CD4-positive, alpha-beta T cell (primary cell): ENCODE data around the gene PLEKHG2. TPM values are rescaled to one million over a fixed set of nuclear protein-coding genes. Genes with fewer than 3 reads are reported as not detected.

ENCODE experiments used
- ATAC-seq: fragments of 200-7000 bp; cut with Tn5 transposase; one replicate; pipeline ENCODE4 v1.10.0; 2022; ENCODE audit warnings: mild to moderate bottlenecking; ENCODE audit not compliant: poor library complexity
- CTCF ChIA-PET: fragments of 350-600 bp; sonication (Branson Sonifier 250); formaldehyde crosslinking; loops from one replicate; lab custom pipeline; 2021; ENCODE audit warnings: antibody characterized with exemption, inconsistent platforms; lab: Charles Lee
- POLR2A ChIA-PET: fragments of 350-600 bp; sonication (Branson Sonifier 250); formaldehyde crosslinking; loops from one replicate; lab custom pipeline; 2021; ENCODE audit warnings: antibody characterized with exemption, inconsistent platforms; lab: Charles Lee
- DNase-seq, 14 experiments: peaks; one replicate each; pipeline ENCODE4 v3.0.0-alpha.2; 2013 to 2020; ENCODE audit warnings: mixed read lengths in 2 of 14
- H3K27ac ChIP-seq, 2 donors: one replicate each; pipeline versions ENCODE4 v1.5.1 to v1.7.0; 2013; ENCODE audit warnings: low read length in 2 of 2, low read depth in 1 of 2, mild to moderate bottlenecking in 1 of 2
- H3K27me3 ChIP-seq, 2 experiments: 1 replicate in 1 of 2; 2 replicates in 1 of 2; pipeline versions ENCODE4 v1.6.1 to v1.7.0; 2013; ENCODE audit warnings: low read length in 2 of 2, control low read depth in 1 of 2, mild to moderate bottlenecking in 1 of 2, moderate library complexity in 1 of 2; ENCODE audit not compliant: insufficient read depth in 2 of 2, control insufficient read depth in 1 of 2
- H3K36me3 ChIP-seq: one replicate; pipeline ENCODE4 v1.6.1; 2013; ENCODE audit warnings: low read length, control low read depth; ENCODE audit not compliant: insufficient read depth
- H3K4me1 ChIP-seq: one replicate; pipeline ENCODE4 v1.6.1; 2013; ENCODE audit warnings: low read length, control low read depth; ENCODE audit not compliant: insufficient read depth
- H3K4me3 ChIP-seq: one replicate; pipeline ENCODE4 v1.5.1; 2013; ENCODE audit warnings: mild to moderate bottlenecking, low read length, moderate library complexity
- H3K9me3 ChIP-seq, 2 experiments: 1 replicate in 1 of 2; 2 replicates in 1 of 2; pipeline versions ENCODE4 v1.6.1 to v1.7.0; 2013; ENCODE audit warnings: low read length in 2 of 2, mild to moderate bottlenecking in 2 of 2, control low read depth in 1 of 2, moderate library complexity in 1 of 2; ENCODE audit not compliant: control insufficient read depth in 1 of 2, insufficient read depth in 1 of 2
- H3K27ac Mint-ChIP-seq: one replicate; pipeline ENCODE4 v1.8.0; 2020; ENCODE audit warnings: mixed read lengths
- H3K27me3 Mint-ChIP-seq: one replicate; pipeline ENCODE4 v1.8.0; 2021; ENCODE audit warnings: mixed read lengths
- H3K36me3 Mint-ChIP-seq: one replicate; pipeline ENCODE4 v1.8.0; 2021; ENCODE audit warnings: low read depth, mixed read lengths
- H3K4me1 Mint-ChIP-seq: one replicate; pipeline ENCODE4 v1.8.0; 2021; ENCODE audit warnings: low read depth, mixed read lengths
- H3K4me3 Mint-ChIP-seq: one replicate; pipeline ENCODE4 v1.8.0; 2020; ENCODE audit warnings: mild to moderate bottlenecking, mixed read lengths
- H3K9me3 Mint-ChIP-seq: one replicate; pipeline ENCODE4 v1.8.0; 2020; ENCODE audit warnings: mixed read lengths
- intact Hi-C, 2 experiments: fragments of 100-400 bp; cut with DNase I in 1 of 2; cut with micrococcal nuclease in 1 of 2; formaldehyde crosslinking; loops; one replicate each; pipeline versions ENCODE4 v1.15.1 to v1.9.0; 2023 to 2025; cut with DNase I, micrococcal nuclease
- total RNA-seq, 174 experiments: library from RNA in 2 of 174; stranded (reverse) in 2 of 174; gene quantifications; one replicate each; pipeline ENCODE4 v1.2.3 and lab custom pipeline; 2021 to 2026
- TF ChIP-seq, protein P1 (sequence below): fragments of 200-600 bp; IDR thresholded peaks from one replicate; pipeline ENCODE4 v1.8.0; 2022; ENCODE audit warnings: antibody characterized with exemption, mild to moderate bottlenecking

Gene PLEKHG2
- total RNA-seq, 2 experiments from 2014 or later = 80.6 to 81.4 TPM

DNA sequence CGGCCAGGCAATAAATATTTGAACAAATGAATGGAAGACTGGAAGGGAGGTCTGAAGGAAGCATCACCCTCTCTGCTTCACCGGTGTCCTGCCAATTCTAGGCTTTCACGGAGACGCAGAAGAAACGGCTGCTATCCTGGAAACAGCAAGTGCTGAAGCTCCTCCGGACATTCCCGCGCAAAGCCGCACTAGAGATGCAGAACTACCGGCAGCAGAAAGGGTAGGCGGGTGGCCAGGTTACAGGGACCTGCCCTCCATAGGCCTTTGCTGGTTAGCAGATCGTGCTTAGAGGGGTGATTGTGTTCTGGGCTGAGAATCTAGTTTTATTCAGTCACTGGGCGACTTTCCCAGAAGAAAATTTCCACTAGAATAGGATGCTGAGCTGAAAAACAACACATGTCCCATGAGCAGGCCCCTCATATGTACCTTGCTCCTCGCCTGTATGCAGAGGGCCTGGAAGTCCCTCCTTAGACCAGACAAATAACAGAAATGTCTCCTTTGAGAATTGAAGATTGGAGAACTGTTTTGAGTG lies 32.5 kb upstream of the PLEKHG2 start:
- TF ChIP-seq, protein P1, sequence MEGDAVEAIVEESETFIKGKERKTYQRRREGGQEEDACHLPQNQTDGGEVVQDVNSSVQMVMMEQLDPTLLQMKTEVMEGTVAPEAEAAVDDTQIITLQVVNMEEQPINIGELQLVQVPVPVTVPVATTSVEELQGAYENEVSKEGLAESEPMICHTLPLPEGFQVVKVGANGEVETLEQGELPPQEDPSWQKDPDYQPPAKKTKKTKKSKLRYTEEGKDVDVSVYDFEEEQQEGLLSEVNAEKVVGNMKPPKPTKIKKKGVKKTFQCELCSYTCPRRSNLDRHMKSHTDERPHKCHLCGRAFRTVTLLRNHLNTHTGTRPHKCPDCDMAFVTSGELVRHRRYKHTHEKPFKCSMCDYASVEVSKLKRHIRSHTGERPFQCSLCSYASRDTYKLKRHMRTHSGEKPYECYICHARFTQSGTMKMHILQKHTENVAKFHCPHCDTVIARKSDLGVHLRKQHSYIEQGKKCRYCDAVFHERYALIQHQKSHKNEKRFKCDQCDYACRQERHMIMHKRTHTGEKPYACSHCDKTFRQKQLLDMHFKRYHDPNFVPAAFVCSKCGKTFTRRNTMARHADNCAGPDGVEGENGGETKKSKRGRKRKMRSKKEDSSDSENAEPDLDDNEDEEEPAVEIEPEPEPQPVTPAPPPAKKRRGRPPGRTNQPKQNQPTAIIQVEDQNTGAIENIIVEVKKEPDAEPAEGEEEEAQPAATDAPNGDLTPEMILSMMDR = no peak
- ATAC-seq (no peak), DNase-seq (no peak)
- POLR2A ChIA-PET = no interaction called here
- Mint-ChIP-seq H3K4me3 (no peak overlapping the region), H3K27ac (no peak overlapping the region), H3K9me3 (no peaks in the 10 kb centered on the region), H3K36me3 (peaks cover 96% of the 10 kb centered on the region), H3K27me3 (no peaks in the 10 kb centered on the region), H3K4me1 (no peaks in the 10 kb centered on the region)
- Histone ChIP-seq H3K27me3 (no peaks in the 10 kb centered on the region), H3K9me3 (no peaks in the 10 kb centered on the region), H3K4me3 (no peak overlapping the region), H3K4me1 (no peaks in the 10 kb centered on the region), H3K36me3 (peaks cover 89% of the 10 kb centered on the region), H3K27ac (no peak overlapping the region)
- CTCF ChIA-PET = interaction anchor here (1.7 kb wide), 1 partner anchor 38 kb away, joined by 4 read pairs; the partner anchor contains the start of gene SAMD4B
- intact Hi-C loops = no loop called here

GRCh38 chr19:39380521-39381502 lies 31.7 kb upstream of the PLEKHG2 start:
- no peak for DNase-seq
- H3K9me3 Mint-ChIP-seq = no peaks in the 10 kb centered on the region
- TF ChIP-seq, protein P1 = no peak
- ChIA-PET POLR2A (no interaction called here), CTCF (no interaction called here)
- no peaks in the 10 kb centered on the region for H3K4me1 ChIP-seq
- no peaks in the 10 kb centered on the region for H3K27me3 ChIP-seq
- no peak overlapping the region for H3K27ac ChIP-seq
- peaks cover 89% of the 10 kb centered on the region for H3K36me3 ChIP-seq
- H3K36me3 Mint-ChIP-seq = peaks cover 97% of the 10 kb centered on the region
- H3K27me3 Mint-ChIP-seq = no peaks in the 10 kb centered on the region
- H3K4me1 Mint-ChIP-seq = no peaks in the 10 kb centered on the region
- H3K4me3 ChIP-seq = no peak overlapping the region
- intact Hi-C loops = no loop called here
- ATAC-seq = no peak
- no peak overlapping the region for H3K27ac Mint-ChIP-seq
- H3K4me3 Mint-ChIP-seq = no peak overlapping the region
- no peaks in the 10 kb centered on the region for H3K9me3 ChIP-seq

DNA sequence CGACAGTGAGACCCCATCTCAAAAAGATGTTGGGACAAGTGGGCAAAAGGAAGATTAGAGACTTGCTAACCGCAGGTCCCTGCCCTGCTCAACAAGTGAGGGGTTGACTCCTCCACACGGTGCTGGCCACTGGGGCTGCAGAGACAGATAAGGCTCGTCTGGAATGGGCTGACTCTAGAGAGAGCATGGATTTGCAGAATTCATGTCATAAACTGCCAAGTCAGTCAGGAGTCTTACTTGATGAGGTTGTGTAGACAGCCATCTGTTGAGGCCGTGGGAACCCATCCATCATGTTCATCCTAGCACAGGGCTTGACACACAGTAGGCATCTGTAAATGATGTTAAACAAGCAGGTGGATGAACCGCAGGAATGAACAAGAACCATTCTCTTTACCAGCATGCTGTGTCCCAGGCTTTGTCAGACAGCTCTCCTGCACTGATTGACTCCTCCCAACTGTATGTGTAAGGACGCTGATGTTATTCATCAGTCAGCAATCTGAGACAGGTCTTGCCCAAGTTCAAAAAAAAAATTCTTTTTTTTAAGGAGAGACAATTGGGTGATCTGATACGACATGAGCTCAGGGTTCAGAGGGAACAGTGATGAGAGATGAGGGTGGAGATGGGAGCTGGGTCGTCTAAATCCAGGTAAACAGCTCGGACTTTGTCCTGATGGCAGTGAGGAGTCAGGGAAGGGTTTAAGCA lies 30.4 kb upstream of the PLEKHG2 start:
- ATAC-seq = no peak
- Histone ChIP-seq H3K36me3 (peaks cover 89% of the 10 kb centered on the region), H3K9me3 (no peaks in the 10 kb centered on the region), H3K4me1 (no peaks in the 10 kb centered on the region), H3K27ac (no peak overlapping the region), H3K4me3 (no peak overlapping the region), H3K27me3 (no peaks in the 10 kb centered on the region)
- no peak overlapping the region for H3K4me3 Mint-ChIP-seq
- no peaks in the 10 kb centered on the region for H3K27me3 Mint-ChIP-seq
- intact Hi-C loops = no loop called here
- no peak for DNase-seq
- POLR2A ChIA-PET = interaction anchor here (0.9 to 1.2 kb wide), 2 partner anchors 10 to 30 kb away, joined by 3 to 4 read pairs; partner anchors contain the start of gene PLEKHG2
- TF ChIP-seq, protein P1 = no peak
- H3K9me3 Mint-ChIP-seq = no peaks in the 10 kb centered on the region
- H3K36me3 Mint-ChIP-seq = peaks cover 97% of the 10 kb centered on the region
- CTCF ChIA-PET = no interaction called here
- H3K27ac Mint-ChIP-seq = peak overlapping the region; percentile 39
- H3K4me1 Mint-ChIP-seq = no peaks in the 10 kb centered on the region
